NCI-H187 (cell line): ENCODE data around the gene TMEM47.

Experiments used
- DNase-seq, 2 experiments: peaks; one replicate each; lab custom pipeline; 2025; lab: John Stamatoyannopoulos, UW

Gene TMEM47

GRCh38 chrX:34585561-34585960 is 71.5 kb downstream of the TMEM47 start:
- DNase-seq: no peak

GRCh38 chrX:34584781-34585180 is 72.3 kb downstream of the TMEM47 start:
- no peak for DNase-seq

DNA sequence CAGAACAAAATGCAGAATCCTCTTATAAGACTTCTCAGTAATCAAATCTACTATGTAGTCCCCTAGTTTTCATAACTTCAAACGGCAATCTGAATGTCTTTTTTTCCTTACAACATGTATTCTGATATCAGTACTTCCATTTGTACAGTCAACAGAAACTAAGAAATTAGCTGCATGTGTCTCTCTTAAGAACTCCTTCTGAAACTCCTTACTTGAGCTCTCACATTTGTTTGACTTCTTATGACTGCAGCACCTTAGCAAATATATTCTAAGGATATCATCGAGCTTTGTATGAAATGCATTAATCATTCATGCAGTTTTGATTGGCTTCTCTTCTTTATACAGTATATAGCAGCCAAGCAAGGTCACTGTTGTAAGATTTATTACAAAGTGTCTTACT is 77.0 kb downstream of the TMEM47 start:
- no peak for DNase-seq

DNA sequence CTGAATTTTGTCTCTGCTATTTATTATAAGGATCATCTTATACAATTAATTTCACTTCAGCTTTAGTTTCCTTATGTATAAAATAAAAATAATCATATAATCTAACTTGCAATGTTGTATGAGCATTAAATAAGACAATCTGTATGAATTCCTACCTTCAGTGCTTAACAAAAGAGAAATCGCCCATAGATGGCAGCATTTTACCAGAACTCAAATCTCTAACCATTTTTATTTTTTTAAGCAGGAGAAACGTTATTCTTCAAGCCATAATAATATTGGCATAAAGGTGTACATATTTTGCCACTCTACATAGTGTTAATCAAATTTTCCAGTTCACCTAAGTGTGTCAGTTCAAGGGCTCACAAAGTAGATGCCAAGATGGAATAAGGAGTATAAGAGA is 78.8 kb downstream of the TMEM47 start:
- DNase-seq: no peak
